IMR-90 (cell line): ENCODE measurements around the gene DCC. TPM values are rescaled to one million over a fixed set of nuclear protein-coding genes. Genes with fewer than 3 reads are reported as not detected.

Experiments
- ATAC-seq: fragments of 200-7000 bp; cut with Tn5 transposase; 2 replicates; pipeline ENCODE4 v1.9.1; 2020; ENCODE audit warnings: low read depth, mild to moderate bottlenecking, moderate library complexity
- BruUV-seq: library from RNA; stranded (reverse); fragments of 400-500 nt; replicated peaks from 2 replicates; lab custom pipeline; 2021; lab: Mats Ljungman, UMichigan
- CTCF ChIA-PET: fragments of 300-600 bp; formaldehyde crosslinking; extraction: SDS; loops from one replicate; lab custom pipeline; 2021; ENCODE audit warnings: antibody characterized with exemption; lab: Yijun Ruan, JAX
- POLR2A ChIA-PET: fragments of 300-600 bp; sonication (Branson Sonifier 250); formaldehyde crosslinking; loops from one replicate; lab custom pipeline; 2022; ENCODE audit warnings: antibody characterized with exemption; ENCODE audit not compliant: unreplicated experiment; lab: Charles Lee
- DNase-seq: peaks from one replicate; pipeline ENCODE4 v3.0.0; 2013
- H2AFZ ChIP-seq: replicated peaks from 2 replicates; pipeline ENCODE3; 2013; ENCODE audit warnings: low read length, mild to moderate bottlenecking; ENCODE audit not compliant: poor library complexity
- H2AK5ac ChIP-seq: 2 replicates; pipeline ENCODE4 v1.6.1; 2013; ENCODE audit warnings: low read depth, low read length, inconsistent platforms
- H2AK9ac ChIP-seq: replicated peaks from 2 replicates; pipeline ENCODE3; 2013; ENCODE audit warnings: mild to moderate bottlenecking, low read depth, low read length, moderate library complexity; ENCODE audit not compliant: poor library complexity
- H2BK120ac ChIP-seq: 2 replicates; pipeline ENCODE4 v1.6.1; 2013; ENCODE audit warnings: low read depth, low read length, inconsistent platforms
- H2BK15ac ChIP-seq: 3 replicates; pipeline ENCODE4 v1.6.1; 2013; ENCODE audit warnings: low read depth, low read length, inconsistent platforms
- H2BK20ac ChIP-seq: 2 replicates; pipeline ENCODE4 v1.6.1; 2013; ENCODE audit warnings: low read depth, mild to moderate bottlenecking, inconsistent platforms, low read length, moderate library complexity
- H2BK5ac ChIP-seq: 2 replicates; pipeline ENCODE4 v1.6.1; 2013; ENCODE audit warnings: mild to moderate bottlenecking, low read depth, low read length, inconsistent platforms; ENCODE audit not compliant: poor library complexity, severe bottlenecking
- H3K14ac ChIP-seq: replicated peaks from 2 replicates; pipeline ENCODE4 v1.6.1; 2013; ENCODE audit warnings: low read depth, low read length, inconsistent platforms
- H3K18ac ChIP-seq: 2 replicates; pipeline ENCODE4 v1.6.1; 2013; ENCODE audit warnings: low read depth, low read length, control low read depth
- H3K23ac ChIP-seq: 2 replicates; pipeline ENCODE4 v1.6.1; 2013; ENCODE audit warnings: low read depth, low read length, inconsistent platforms
- H3K27ac ChIP-seq: 2 replicates; pipeline ENCODE4 v1.5.1; 2013; ENCODE audit warnings: mild to moderate bottlenecking, control low read depth, low read length; ENCODE audit not compliant: insufficient read depth
- H3K27me3 ChIP-seq: 2 replicates; pipeline ENCODE4 v1.6.1; 2013; ENCODE audit warnings: low read length; ENCODE audit not compliant: control insufficient read depth, insufficient read depth
- H3K36me3 ChIP-seq: 2 replicates; pipeline ENCODE4 v1.6.1; 2013; ENCODE audit warnings: low read length, mixed read lengths; ENCODE audit not compliant: control insufficient read depth, insufficient read depth
- H3K4ac ChIP-seq: 2 replicates; pipeline ENCODE4 v1.6.1; 2013; ENCODE audit warnings: low read depth, low read length, inconsistent platforms
- H3K4me1 ChIP-seq: 2 replicates; pipeline ENCODE4 v1.6.1; 2013; ENCODE audit warnings: low read length, mixed read lengths; ENCODE audit not compliant: control insufficient read depth, insufficient read depth
- H3K4me2 ChIP-seq: 2 replicates; pipeline ENCODE4 v1.6.1; 2013; ENCODE audit warnings: low read depth, mild to moderate bottlenecking, control low read depth, low read length, moderate library complexity
- H3K4me3 ChIP-seq: 2 replicates; pipeline ENCODE4 v1.5.1; 2013; ENCODE audit warnings: low read depth, mild to moderate bottlenecking, control low read depth, low read length, moderate library complexity; ENCODE audit not compliant: insufficient read depth
- H3K56ac ChIP-seq: 2 replicates; pipeline ENCODE4 v1.6.1; 2013; ENCODE audit warnings: low read length, inconsistent platforms; ENCODE audit not compliant: insufficient read depth; ENCODE audit errors: extremely low read depth
- H3K79me1 ChIP-seq, 2 experiments: 2 replicates each; pipeline ENCODE4 v1.6.1; 2013; ENCODE audit warnings: low read length in 2 of 2, inconsistent platforms in 1 of 2, low read depth in 1 of 2
- H3K9ac ChIP-seq: 2 replicates; pipeline ENCODE4 v1.6.1; 2013; ENCODE audit warnings: low read depth, low read length, control low read depth
- H3K9me1 ChIP-seq: 2 replicates; pipeline ENCODE4 v1.6.1; 2013; ENCODE audit warnings: low read length, inconsistent platforms; ENCODE audit not compliant: insufficient read depth
- H3K9me3 ChIP-seq: 2 replicates; pipeline ENCODE4 v1.6.1; 2013; ENCODE audit warnings: low read length; ENCODE audit not compliant: control insufficient read depth, insufficient read depth
- H4K20me1 ChIP-seq: 2 replicates; pipeline ENCODE4 v1.6.1; 2013; ENCODE audit warnings: low read length, inconsistent platforms; ENCODE audit not compliant: insufficient read depth
- H4K5ac ChIP-seq: 2 replicates; pipeline ENCODE4 v1.6.1; 2013; ENCODE audit warnings: mild to moderate bottlenecking, low read depth, low read length, control low read depth
- H4K8ac ChIP-seq, 2 experiments: 2 replicates each; pipeline ENCODE4 v1.6.1; 2013; ENCODE audit warnings: low read depth in 2 of 2, low read length in 2 of 2, control low read depth in 1 of 2, inconsistent platforms in 1 of 2
- H4K91ac ChIP-seq: 2 replicates; pipeline ENCODE4 v1.6.1; 2013; ENCODE audit warnings: low read depth, low read length, inconsistent platforms; ENCODE audit not compliant: insufficient read depth
- BHLHE40 ChIP-seq: fragments of 150-350 bp; IDR thresholded peaks from 2 replicates; pipeline ENCODE4 v1.6.1; 2016; ENCODE audit warnings: mild to moderate bottlenecking, low read depth, low read length
- CEBPB ChIP-seq: IDR thresholded peaks from 2 replicates; pipeline ENCODE4 v1.6.1; 2012; ENCODE audit warnings: low read depth, low read length, improper control_type of control experiment
- CHD1 ChIP-seq: IDR thresholded peaks from 2 replicates; pipeline ENCODE4 v1.6.1; 2012; ENCODE audit warnings: low read depth, low read length, improper control_type of control experiment
- CTCF ChIP-seq: conservative IDR thresholded peaks from 2 replicates; pipeline ENCODE4 v1.5.1; 2012; ENCODE audit warnings: mild to moderate bottlenecking, low read depth, low read length, improper control_type of control experiment
- ELK1 ChIP-seq: fragments of 150-350 bp; IDR thresholded peaks from 2 replicates; pipeline ENCODE4 v1.6.1; 2016; ENCODE audit warnings: low read depth, mild to moderate bottlenecking, low read length, moderate library complexity, borderline replicate concordance
- FOS ChIP-seq: fragments of 150-350 bp; IDR thresholded peaks from 2 replicates; pipeline ENCODE4 v1.6.1; 2016; ENCODE audit warnings: low read depth, low read length
- MAFK ChIP-seq: IDR thresholded peaks from 2 replicates; pipeline ENCODE4 v1.6.1; 2012; ENCODE audit warnings: low read depth, low read length, improper control_type of control experiment
- NFE2L2 ChIP-seq: fragments of 150-350 bp; IDR thresholded peaks from 2 replicates; pipeline ENCODE4 v1.6.1; 2016; ENCODE audit warnings: low read depth, mild to moderate bottlenecking, low read length
- RAD21 ChIP-seq: IDR thresholded peaks from 2 replicates; pipeline ENCODE4 v1.6.1; 2012; ENCODE audit warnings: low read length, improper control_type of control experiment
- RCOR1 ChIP-seq: IDR thresholded peaks from 2 replicates; pipeline ENCODE4 v1.6.1; 2012; ENCODE audit warnings: mild to moderate bottlenecking, low read length, improper control_type of control experiment; ENCODE audit not compliant: insufficient replicate concordance
- RFX5 ChIP-seq: IDR thresholded peaks from 2 replicates; pipeline ENCODE4 v1.8.0; 2012; ENCODE audit warnings: low read depth, mild to moderate bottlenecking, low read length, moderate library complexity
- SMC3 ChIP-seq: fragments of 150-350 bp; IDR thresholded peaks from 2 replicates; pipeline ENCODE4 v1.6.1; 2016; ENCODE audit warnings: low read depth, mild to moderate bottlenecking, antibody characterized with exemption, low read length, moderate library complexity
- USF2 ChIP-seq: fragments of 150-350 bp; IDR thresholded peaks from 2 replicates; pipeline ENCODE4 v1.6.1; 2017; ENCODE audit warnings: mild to moderate bottlenecking, antibody characterized with exemption, low read length, low read depth
- WGBS, 2 experiments: methylation state at CpG; one replicate each; pipeline versions ENCODE4 v1.1.5 to v1.1.7; 2013; ENCODE audit warnings: missing lambda C conversion rate in 2 of 2; ENCODE audit not compliant: insufficient read length in 1 of 2; ENCODE audit errors: extremely low coverage in 2 of 2; 5-methylcytosine and 5-hydroxymethylcytosine counted together
- dilution Hi-C: fragments of 300-500 bp; cut with HindIII; formaldehyde crosslinking; loops from one replicate; pipeline ENCODE4 v1.14.3; 2018; ENCODE audit warnings: low sequenced_read_pairs; ENCODE audit not compliant: unreplicated experiment
- in situ Hi-C: fragments of 300-500 bp; cut with MboI; formaldehyde crosslinking; loops from 3 replicates; pipeline ENCODE4 v1.14.3; 2019; ENCODE audit warnings: low sequenced_read_pairs, inconsistent platforms, mixed read lengths
- intact Hi-C: fragments of 100-400 bp; cut with micrococcal nuclease; formaldehyde crosslinking; loops from 2 replicates; pipeline ENCODE4 v1.10.0; 2022
- polyA plus RNA-seq, 3 experiments: library from polyadenylated mRNA; depleted of rRNA; stranded (reverse); fragments of >200 nt; gene quantifications; 2 replicates each; pipeline ENCODE4 v1.2.3, GENCODE V29; 2012; ENCODE audit warnings: low replicate concordance in 1 of 3
- total RNA-seq: library from RNA; depleted of rRNA; stranded (reverse); fragments of >200 nt; gene quantifications from 2 replicates; pipeline ENCODE4 v1.2.3, GENCODE V29; 2012

Gene DCC
- total and polyA plus RNA-seq, 2 of the 4 experiments (the other 2 are of a cell fraction) = 0.31 to 0.54 TPM

- Histone ChIP-seq H2BK15ac (no peak overlapping the region), H3K27ac (no peak overlapping the region), H3K4me3 (no peak overlapping the region), H4K5ac (no peak overlapping the region), H2BK20ac (no peak overlapping the region), H3K14ac (no peak overlapping the region), H2AK5ac (no peak overlapping the region), H2BK120ac (no peak overlapping the region), H3K4me1 (no peaks in the 10 kb centered on the region), H4K8ac (no peak overlapping the region), H3K56ac (no peak overlapping the region), H3K27me3 (no peaks in the 10 kb centered on the region), H3K79me1 (no peaks in the 10 kb centered on the region), H3K4ac (no peak overlapping the region), H3K23ac (no peak overlapping the region), H3K9me1 (no peaks in the 10 kb centered on the region), H2AK9ac (no peak overlapping the region), H3K18ac (no peak overlapping the region), H2BK5ac (no peak overlapping the region), H3K36me3 (no peaks in the 10 kb centered on the region), H3K4me2 (no peak overlapping the region), H2AFZ (no peak overlapping the region), H3K9ac (no peak overlapping the region), H3K9me3 (no peaks in the 10 kb centered on the region), H4K20me1 (no peaks in the 10 kb centered on the region), H4K91ac (no peak overlapping the region)
- no peak for ATAC-seq
- intact Hi-C loops = no loop called here
- POLR2A ChIA-PET = no interaction called here
- dilution Hi-C loops = no loop called here
- CTCF ChIA-PET = no interaction called here
- in situ Hi-C loops = no loop called here
- BruUV-seq = no TSS peak
- no peak for TF ChIP-seq RFX5
- no peak for TF ChIP-seq RCOR1
- no peak for TF ChIP-seq RAD21
- TF ChIP-seq FOS = no peak
- no peak for TF ChIP-seq CHD1
- no peak for TF ChIP-seq CTCF
- no peak for TF ChIP-seq BHLHE40
- no peak for TF ChIP-seq MAFK
- no peak for TF ChIP-seq ELK1
- TF ChIP-seq SMC3 = no peak
- TF ChIP-seq NFE2L2 = no peak
- TF ChIP-seq CEBPB = no peak
- no peak for TF ChIP-seq USF2
- DNase-seq = no peak
- WGBS, 2 experiments = 80% methylated on average over 2 of the region's 3 CpGs; no CpG with 5 or more reads in 1 of the 2 experiments
Measured at GRCh38 chr18:52352920-52353319, 12.9 kb downstream of the DCC start.
